Tibial nerve (tissue), 3 donors: ENCODE measurements around the gene STAT3.

Source experiments
- POLR2A ChIP-seq, 2 donors: fragments of 450-650 bp; IDR thresholded peaks; one replicate each; pipeline ENCODE4 v1.6.1; 2017; ENCODE audit warnings: antibody characterized with exemption in 2 of 2, mild to moderate bottlenecking in 2 of 2, moderate library complexity in 2 of 2
- TF ChIP-seq, protein P1 (sequence below), 5 experiments: fragments of 200-600 bp in 3 of 5; fragments of 450-650 bp in 2 of 5; sonication (generic) in 3 of 5; IDR thresholded peaks; one replicate each; pipeline ENCODE4 v1.5.1; 2016 to 2019; ENCODE audit warnings: antibody characterized with exemption in 5 of 5, mild to moderate bottlenecking in 3 of 5, moderate library complexity in 2 of 5

DNA sequence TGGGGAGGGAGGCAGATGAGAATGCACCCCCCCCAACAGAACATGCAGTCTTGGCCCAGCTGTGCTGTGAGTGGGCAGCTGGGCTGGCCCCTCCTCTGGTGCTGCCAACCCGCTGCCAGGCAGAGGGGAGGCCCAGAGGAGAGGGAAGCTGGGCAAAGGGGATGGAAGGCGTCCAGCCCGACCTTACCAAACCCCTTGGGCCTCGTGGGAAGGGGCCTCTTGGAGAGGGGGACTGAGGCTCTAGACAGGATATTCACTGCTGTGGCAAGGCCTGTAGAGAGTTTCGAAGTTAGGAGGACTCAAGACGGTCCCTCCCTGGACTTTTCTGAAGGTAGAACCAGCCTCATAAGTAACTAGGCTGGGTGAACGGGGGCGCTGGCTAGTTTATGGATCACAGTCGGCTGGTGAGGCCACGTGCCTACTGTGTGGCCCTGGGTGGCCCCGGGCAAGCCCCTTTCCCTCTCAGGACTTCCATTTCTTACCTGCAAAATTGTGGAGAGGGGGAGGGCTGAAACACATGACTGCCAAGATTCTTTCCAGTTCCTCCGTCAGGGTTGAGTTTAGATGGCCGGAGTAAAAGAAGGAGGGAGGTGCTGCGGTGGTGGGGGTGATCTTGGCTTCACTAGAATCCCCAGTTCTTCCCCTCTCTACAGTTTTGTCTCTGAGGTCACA, 100.8 kb downstream of the STAT3 start:
- TF ChIP-seq, protein P1, sequence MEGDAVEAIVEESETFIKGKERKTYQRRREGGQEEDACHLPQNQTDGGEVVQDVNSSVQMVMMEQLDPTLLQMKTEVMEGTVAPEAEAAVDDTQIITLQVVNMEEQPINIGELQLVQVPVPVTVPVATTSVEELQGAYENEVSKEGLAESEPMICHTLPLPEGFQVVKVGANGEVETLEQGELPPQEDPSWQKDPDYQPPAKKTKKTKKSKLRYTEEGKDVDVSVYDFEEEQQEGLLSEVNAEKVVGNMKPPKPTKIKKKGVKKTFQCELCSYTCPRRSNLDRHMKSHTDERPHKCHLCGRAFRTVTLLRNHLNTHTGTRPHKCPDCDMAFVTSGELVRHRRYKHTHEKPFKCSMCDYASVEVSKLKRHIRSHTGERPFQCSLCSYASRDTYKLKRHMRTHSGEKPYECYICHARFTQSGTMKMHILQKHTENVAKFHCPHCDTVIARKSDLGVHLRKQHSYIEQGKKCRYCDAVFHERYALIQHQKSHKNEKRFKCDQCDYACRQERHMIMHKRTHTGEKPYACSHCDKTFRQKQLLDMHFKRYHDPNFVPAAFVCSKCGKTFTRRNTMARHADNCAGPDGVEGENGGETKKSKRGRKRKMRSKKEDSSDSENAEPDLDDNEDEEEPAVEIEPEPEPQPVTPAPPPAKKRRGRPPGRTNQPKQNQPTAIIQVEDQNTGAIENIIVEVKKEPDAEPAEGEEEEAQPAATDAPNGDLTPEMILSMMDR (IDR thresholded peaks at IDR 0.05), result no peak
- peak; percentile 24 to 72 for TF ChIP-seq POLR2A (IDR thresholded peaks at IDR 0.05)
